ENCODE measurements around the gene PSMA5. TPM values are rescaled to one million over a fixed set of nuclear protein-coding genes. Genes with fewer than 3 reads are reported as not detected.
A peak's percentile ranks its signal among the peaks of the same experiment; 100 is the strongest.

PSMA5 gene
- total RNA-seq, 1 donor from 2014 or later: 55.4 TPM

GRCh38 chr1:109389638-109390341 is 36.5 kb downstream of the PSMA5 start:
- Histone ChIP-seq H3K9me3 (no peaks in the 10 kb centered on the region), H3K4me1 (peaks cover 86% of the 10 kb centered on the region), H3K27ac (peak overlapping the region; percentile 50), H3K36me3 (no peaks in the 10 kb centered on the region), H3K4me3 (no peak overlapping the region), H3K27me3 (ENCODE audit: low read depth) (no peaks in the 10 kb centered on the region)
- TF ChIP-seq, protein P1, sequence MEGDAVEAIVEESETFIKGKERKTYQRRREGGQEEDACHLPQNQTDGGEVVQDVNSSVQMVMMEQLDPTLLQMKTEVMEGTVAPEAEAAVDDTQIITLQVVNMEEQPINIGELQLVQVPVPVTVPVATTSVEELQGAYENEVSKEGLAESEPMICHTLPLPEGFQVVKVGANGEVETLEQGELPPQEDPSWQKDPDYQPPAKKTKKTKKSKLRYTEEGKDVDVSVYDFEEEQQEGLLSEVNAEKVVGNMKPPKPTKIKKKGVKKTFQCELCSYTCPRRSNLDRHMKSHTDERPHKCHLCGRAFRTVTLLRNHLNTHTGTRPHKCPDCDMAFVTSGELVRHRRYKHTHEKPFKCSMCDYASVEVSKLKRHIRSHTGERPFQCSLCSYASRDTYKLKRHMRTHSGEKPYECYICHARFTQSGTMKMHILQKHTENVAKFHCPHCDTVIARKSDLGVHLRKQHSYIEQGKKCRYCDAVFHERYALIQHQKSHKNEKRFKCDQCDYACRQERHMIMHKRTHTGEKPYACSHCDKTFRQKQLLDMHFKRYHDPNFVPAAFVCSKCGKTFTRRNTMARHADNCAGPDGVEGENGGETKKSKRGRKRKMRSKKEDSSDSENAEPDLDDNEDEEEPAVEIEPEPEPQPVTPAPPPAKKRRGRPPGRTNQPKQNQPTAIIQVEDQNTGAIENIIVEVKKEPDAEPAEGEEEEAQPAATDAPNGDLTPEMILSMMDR (IDR thresholded peaks at IDR 0.05): no peak
- ATAC-seq (peak; percentile 6 to 42), DNase-seq (no peak)
- intact Hi-C loops (cut with DNase I): no loop called here

DNA sequence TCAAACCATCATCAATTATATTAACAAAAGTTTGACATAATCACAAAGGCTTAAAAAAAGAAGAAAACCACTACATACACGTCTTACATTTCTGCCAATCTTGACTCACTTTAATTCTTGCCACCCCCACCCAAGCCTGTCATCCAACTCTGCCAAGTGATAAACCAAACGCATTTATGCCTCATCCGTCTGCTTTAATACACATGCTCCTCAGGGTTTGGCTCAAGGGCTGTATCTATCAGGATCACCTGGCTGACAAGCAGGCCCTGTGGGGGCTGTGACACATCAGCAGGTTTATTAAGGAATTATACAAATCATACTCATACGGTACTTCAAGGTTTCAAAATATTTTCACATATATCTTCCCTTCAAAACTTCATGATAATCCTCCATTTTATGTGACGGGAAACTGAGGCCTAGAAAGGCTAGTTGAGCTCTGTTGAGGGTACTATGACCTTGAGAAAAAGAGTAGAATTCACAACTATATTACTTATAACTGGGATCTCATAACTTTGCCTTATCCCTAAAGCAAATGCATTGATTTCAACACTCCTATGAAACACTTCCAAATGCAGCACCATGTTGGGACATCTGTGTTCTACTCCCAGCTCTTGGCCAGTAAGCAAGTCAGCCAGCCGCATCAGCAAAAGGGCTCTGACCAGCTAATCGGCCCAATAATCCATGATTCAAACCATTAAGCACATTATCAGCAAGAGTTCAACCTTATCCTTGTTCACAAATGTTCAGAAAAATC is 37.2 kb downstream of the PSMA5 start:
- peaks cover 79% of the 10 kb centered on the region for H3K4me1 ChIP-seq
- H3K27ac ChIP-seq: peak overlapping the region; percentile 50
- no peak overlapping the region for H3K4me3 ChIP-seq
- no peak for ATAC-seq
- H3K27me3 ChIP-seq (ENCODE audit: low read depth): no peaks in the 10 kb centered on the region
- intact Hi-C loops (cut with DNase I): no loop called here
- no peak for DNase-seq
- no peaks in the 10 kb centered on the region for H3K9me3 ChIP-seq
- no peaks in the 10 kb centered on the region for H3K36me3 ChIP-seq
- TF ChIP-seq, protein P1 (IDR thresholded peaks at IDR 0.05): no peak

DNA sequence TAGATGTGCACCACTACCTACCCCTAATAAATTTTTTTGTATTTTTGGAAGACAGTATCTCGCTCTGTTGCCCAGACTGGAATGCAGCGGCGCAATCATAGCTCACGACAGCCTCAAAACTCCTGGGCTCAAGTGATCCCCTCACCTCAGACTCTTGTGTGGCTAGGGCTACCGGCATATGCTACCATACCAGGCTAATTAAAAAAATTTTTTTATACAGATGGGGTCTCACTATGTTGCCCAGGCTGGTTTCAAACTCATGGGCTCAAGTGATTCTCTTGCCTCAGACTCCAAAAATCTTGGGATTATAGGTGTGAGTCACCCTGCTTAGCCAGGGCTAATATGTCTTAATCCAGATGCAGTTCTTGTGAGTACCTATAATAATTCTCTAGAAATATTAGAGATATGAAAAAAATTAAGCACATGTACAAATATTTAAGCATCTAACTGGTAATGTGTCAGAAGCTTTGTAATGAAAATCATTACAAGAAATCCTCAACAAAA is 38.0 kb downstream of the PSMA5 start:
- Histone ChIP-seq H3K4me3 (no peak overlapping the region), H3K4me1 (peaks cover 72% of the 10 kb centered on the region), H3K9me3 (no peaks in the 10 kb centered on the region), H3K27ac (no peak overlapping the region), H3K36me3 (no peaks in the 10 kb centered on the region), H3K27me3 (ENCODE audit: low read depth) (no peaks in the 10 kb centered on the region)
- TF ChIP-seq, protein P1 (IDR thresholded peaks at IDR 0.05): no peak
- intact Hi-C loops (cut with DNase I): no loop called here
- DNase-seq: no peak
- no peak for ATAC-seq

- no peaks in the 10 kb centered on the region for H3K27me3 ChIP-seq (ENCODE audit: low read depth)
- H3K27ac ChIP-seq: no peak overlapping the region
- H3K4me3 ChIP-seq: no peak overlapping the region
- H3K9me3 ChIP-seq: no peaks in the 10 kb centered on the region
- peaks cover 69% of the 10 kb centered on the region for H3K4me1 ChIP-seq
- intact Hi-C loops (cut with DNase I): no loop called here
- DNase-seq: no peak
- no peaks in the 10 kb centered on the region for H3K36me3 ChIP-seq
- TF ChIP-seq, protein P1 (IDR thresholded peaks at IDR 0.05): no peak
- ATAC-seq: no peak
Measured at GRCh38 chr1:109386054-109386717, 40.1 kb downstream of the PSMA5 start.

- Histone ChIP-seq H3K9me3 (no peaks in the 10 kb centered on the region), H3K27me3 (ENCODE audit: low read depth) (no peaks in the 10 kb centered on the region), H3K36me3 (no peaks in the 10 kb centered on the region), H3K4me1 (peaks cover 64% of the 10 kb centered on the region), H3K27ac (no peak overlapping the region), H3K4me3 (no peak overlapping the region)
- intact Hi-C loops (cut with DNase I): no loop called here
- no peak for DNase-seq
- ATAC-seq: peak; percentile 46 to 68
- TF ChIP-seq, protein P1 (IDR thresholded peaks at IDR 0.05): no peak
Measured at GRCh38 chr1:109385417-109385816, 40.8 kb downstream of the PSMA5 start.
